Stimulated activated CD4-positive, alpha-beta T cell treated with anti-CD3 and anti-CD28 coated beads, Interleukin-2, amount 100 ng/mL, for 4 hours (primary cell): ENCODE data around the gene KLF15.

Experiments used
- DNase-seq: peaks from one replicate; pipeline ENCODE4 v3.0.0-alpha.2; 2020; ENCODE audit warnings: low read depth

KLF15 gene

GRCh38 chr3:126357295-126358037 is at the start of gene KLF15:
KLF15 (minus strand) TSS chr3:126357408; CDS start chr3:126352922, 4,486 bp downstream.
- peak; percentile 55 for DNase-seq

GRCh38 chr3:126406389-126407296 is 49.4 kb upstream of the KLF15 start:
- DNase-seq: no peak

DNA sequence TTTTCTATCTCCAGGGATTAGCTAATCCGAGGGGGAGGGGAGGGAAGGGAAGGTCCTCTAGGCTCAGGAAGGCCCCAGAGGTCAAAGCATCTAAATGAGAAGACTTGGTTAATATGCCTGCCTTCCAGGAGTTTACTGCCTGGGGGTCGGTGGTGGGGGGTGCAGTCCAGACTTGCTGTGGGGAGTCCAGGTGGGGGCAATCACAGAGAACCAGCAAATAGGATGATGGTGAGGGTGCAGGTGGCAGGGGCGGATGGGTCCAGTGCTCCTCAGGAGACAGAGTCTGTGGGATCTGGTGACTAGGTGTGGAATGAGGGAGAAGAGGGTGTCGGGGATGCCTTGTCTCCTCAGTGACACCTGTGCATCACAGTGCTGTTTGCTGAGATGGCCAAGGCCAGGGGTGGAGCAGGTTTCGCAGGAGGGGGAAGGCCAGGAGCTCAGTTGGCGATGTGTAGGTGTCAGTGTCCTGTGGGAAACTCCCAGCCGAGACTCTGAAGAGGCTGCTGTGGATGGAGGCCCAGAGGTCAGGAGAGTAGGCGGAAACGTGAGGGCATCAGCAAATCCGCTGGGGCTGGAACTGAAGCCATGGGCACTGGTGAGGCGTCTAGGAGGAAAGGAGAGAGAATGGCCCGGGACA is 45.6 kb upstream of the KLF15 start:
- no peak for DNase-seq

DNA sequence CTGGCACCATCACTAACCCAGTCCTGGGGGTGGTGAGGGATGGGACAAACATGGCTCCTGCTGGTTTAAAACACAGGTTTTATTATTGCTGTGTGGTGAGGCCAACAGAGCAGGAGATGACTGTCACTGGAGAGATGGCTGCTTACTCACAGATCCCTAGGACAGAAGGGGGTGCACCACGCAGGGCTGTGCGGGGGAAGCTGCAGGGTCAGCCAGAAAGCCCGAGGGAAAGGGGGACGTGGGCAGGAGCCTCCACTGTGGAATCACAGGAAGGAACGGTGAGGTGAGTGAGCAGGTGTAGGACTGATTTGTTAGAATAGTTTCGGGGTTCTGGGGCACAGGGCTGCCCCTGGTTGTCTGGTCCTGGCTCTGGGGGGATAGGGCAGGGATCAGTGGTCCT is 45.0 kb upstream of the KLF15 start:
- no peak for DNase-seq

- DNase-seq: no peak
These were observed 44.5 kb upstream of the KLF15 start for GRCh38 chr3:126401611-126402160.

DNA sequence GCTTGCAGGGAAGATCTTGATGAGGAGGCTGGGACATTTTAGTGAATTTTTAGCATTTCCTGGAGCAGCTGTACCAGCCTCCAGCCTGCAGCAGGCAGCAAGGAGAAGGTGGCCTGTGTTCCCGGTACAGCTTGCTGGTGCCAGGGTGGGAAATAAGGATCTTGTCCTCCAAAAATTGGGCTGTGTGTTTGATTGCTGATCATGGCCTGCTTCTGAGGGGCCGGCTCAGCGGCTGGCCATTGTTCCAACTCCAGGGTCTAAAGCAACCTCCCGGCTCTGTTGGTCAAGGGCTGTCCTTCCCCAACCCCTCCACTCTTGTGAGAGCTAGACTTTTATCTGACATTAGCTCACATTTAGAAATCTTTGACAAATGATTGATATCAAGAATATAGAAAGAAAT is 42.5 kb upstream of the KLF15 start:
- no peak for DNase-seq

DNA sequence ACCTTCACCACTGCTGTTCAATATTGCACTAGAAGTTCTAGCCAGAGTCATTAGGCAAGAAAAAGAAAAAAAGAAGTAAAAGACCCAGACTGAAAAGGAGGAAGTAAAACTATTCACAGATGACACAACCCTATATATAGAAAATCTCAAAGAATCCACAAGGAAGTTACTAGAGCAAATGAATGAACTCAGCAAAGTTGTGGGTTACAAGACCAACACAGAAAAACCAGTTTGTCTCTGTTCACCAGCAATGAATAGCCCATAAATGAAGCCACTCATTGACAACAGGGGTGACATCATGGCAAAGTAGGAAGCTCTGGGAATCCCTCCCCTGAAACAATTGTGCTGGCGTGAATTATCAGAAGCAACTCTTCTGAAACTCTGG is 42.1 kb upstream of the KLF15 start:
- DNase-seq: no peak

DNA sequence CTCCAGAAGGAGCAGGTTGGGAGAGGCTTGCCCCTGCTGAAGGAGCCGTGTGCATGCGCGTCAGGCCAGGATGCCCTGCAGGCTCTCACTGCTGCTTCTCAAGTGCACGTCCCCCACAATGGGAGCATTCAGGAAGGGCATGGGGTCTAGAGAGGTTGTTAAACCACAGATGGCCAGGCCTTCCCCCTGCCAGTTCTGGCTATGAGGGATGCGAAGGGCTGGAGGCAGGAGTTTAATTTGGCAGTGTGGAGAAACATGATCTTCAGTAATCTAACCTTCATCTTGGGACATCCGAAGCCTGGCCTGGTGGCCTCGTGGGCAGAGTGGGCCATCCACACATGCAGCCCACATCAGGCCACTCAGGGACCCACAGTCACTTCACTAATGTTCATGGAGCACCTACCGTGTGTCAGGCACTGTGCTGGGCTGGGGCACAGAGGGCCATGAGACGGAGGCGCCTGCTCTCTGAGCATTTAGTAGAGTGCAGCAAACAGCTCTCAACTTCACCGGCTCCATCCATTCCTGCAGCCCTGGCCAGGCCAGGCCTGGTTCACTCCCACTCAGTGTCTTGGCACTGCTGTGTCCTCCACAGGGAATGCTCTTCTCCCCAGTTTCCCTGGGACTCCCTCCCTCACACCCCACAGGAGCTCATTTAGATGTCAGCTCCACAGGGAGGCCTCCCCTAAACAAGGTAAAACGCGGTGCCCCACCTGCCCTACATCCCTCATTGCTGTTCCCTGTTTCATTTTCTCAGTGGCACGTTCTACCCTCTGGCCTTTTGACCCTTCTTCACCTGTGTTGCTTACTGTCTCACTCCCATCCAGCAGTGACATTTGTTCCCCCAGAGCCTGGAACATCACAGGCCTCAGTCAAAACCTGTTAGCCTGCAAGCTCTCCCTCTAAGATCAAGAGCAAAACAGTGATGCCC is 41.5 kb upstream of the KLF15 start:
- DNase-seq: no peak

DNA sequence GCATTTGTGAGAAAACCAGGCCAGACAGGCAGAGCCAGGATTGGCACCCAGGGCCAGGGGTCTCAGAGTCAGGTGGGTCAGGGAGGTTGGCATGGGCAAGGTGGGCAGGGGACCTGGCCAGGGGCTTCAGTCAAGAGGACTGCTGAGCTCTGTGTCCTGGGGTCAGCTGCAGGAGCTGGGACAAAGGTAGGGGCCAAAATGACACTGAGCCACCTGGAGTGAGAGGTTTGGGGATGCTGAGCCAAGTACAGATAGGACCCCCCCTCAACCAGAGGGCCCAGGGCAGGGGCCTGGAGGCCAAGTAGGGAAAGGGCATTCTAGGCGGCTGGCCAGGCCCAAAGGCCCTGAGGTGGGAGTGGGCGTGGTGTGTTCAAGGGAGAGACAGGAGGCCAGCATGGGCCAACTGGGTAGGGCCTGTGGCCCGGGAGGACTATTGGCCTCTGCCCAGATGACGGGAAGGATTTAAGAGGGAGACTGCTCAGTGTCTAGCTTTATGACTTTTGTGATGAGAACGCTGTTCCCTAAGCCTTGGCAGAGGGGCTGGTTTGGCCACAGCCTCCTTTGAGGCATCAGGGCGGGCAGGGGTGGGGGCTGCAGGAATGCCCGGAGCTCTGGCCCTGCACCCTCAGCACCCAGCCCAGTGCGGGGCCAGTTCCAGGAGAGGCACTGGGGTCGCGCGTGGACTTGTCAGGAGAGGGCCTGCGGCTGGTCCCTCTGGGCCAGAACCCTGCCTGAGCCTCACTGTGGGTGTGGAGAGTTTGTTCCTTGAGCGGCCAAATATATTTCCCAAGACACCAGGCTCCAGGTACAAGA is 40.6 kb upstream of the KLF15 start:
- DNase-seq: no peak

GRCh38 chr3:126396536-126396935 is 39.3 kb upstream of the KLF15 start:
- DNase-seq: no peak

- DNase-seq: no peak
These were observed 38.8 kb upstream of the KLF15 start for GRCh38 chr3:126395846-126396513.

DNA sequence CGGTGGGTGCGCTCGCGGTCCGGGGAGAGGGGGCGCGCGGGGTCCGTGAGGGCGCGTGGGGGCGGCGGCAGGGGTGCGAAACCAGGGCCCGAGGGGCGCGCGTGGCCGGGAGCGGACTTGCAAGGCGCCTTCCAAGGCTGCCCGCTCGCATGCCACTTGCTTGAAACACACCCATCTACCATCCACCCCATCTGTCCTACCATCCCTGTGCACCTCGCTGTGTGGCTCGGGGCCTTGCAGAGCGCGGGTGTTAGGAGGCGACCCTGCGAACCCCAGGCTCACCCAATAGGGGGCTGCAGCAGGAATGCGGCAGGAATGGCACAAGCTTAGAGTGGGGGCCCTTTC is 37.7 kb upstream of the KLF15 start:
- no peak for DNase-seq

GRCh38 chr3:126394179-126394976 is 37.2 kb upstream of the KLF15 start, which contains the start of gene CFAP100:
CFAP100 (plus strand) TSS chr3:126394909; CDS start chr3:126396001, 1,092 bp downstream.
- no peak for DNase-seq

GRCh38 chr3:126393563-126393962 is 36.4 kb upstream of the KLF15 start:
- no peak for DNase-seq

DNA sequence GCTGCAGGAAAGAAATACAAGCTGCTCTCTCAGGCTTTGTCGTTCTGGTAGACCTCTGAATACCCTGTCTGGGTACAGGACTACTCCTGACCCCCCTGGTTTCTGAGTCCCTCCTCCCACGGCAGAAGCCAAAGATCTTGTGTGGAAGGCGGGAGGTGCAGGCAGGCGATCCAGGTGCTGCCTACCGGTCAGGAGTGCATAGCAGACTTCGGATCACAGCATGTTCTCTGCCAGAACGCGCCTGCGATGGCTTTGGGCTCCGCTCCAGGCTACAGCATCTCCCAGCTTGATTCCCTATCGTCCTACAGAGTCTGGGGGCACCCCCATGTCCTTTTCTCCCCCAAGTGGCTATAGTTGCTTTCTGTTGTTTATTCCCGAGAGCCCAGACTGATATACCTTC is 35.0 kb upstream of the KLF15 start:
- no peak for DNase-seq

DNA sequence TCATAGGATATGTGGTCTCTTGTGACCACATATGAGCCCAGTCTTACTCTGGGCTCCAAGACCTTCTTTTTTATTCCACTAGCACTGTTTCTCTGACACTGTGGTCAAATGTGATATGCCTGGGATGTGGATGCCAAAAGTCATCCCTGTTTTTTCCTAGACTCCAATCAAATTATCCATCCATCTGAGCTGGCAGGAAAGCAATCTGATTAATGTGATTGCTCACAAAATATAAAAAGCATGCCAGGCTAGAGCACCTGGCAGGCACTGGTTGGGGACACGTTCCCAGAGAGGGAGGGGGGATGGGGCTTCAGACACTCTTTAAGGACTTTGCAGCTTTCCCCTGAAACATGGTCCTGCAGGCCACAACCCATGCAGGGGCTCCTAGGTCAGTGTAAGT is 34.4 kb upstream of the KLF15 start:
- no peak for DNase-seq

GRCh38 chr3:126390751-126391150 is 33.5 kb upstream of the KLF15 start:
- DNase-seq: no peak

- DNase-seq: no peak
These were observed 33.0 kb upstream of the KLF15 start for GRCh38 chr3:126390201-126390600.

GRCh38 chr3:126389794-126390146 is 32.6 kb upstream of the KLF15 start:
- no peak for DNase-seq
